Peyer's patch (tissue), 4 donors: ENCODE data around the gene PRR7.

Source experiments
- CTCF ChIP-seq, 6 experiments: fragments of 450-650 bp in 4 of 6; fragments of 200-600 bp in 2 of 6; sonication (generic) in 1 of 6; IDR thresholded peaks; one replicate each; pipeline ENCODE4 v1.5.1; 2017 to 2019; ENCODE audit warnings: antibody characterized with exemption in 6 of 6, mild to moderate bottlenecking in 3 of 6, moderate library complexity in 1 of 6
- POLR2A ChIP-seq, 2 donors: fragments of 450-650 bp; IDR thresholded peaks; one replicate each; pipeline ENCODE4 v1.5.1; 2017; ENCODE audit warnings: antibody characterized with exemption in 2 of 2, mild to moderate bottlenecking in 2 of 2, moderate library complexity in 2 of 2

GRCh38 chr5:177455036-177455660 lies 8.5 kb downstream of the PRR7 start:
- TF ChIP-seq CTCF (IDR thresholded peaks at IDR 0.05) (peak; percentile 72 to 87 (median 82)), POLR2A (IDR thresholded peaks at IDR 0.05) (peak; percentile 39 to 43)
